HL-60 (cell line): ENCODE data around the gene MMP21.

Experiments
- DNase-seq, 2 experiments: peaks; one replicate each; pipeline ENCODE4 v3.0.0-alpha.2; 2010 to 2020; ENCODE audit warnings: low read depth in 1 of 2, low spot score in 1 of 2
- H3K27ac ChIP-seq: fragments of 250-450 bp; sonication (Bioruptor Pico); replicated peaks from 2 replicates; pipeline ENCODE4 v1.5.1; 2020; ENCODE audit warnings: mild to moderate bottlenecking, moderate library complexity
- H3K27me3 ChIP-seq: fragments of 250-450 bp; sonication (Bioruptor Pico); 2 replicates; pipeline ENCODE4 v1.5.1; 2021; ENCODE audit warnings: mild to moderate bottlenecking, moderate library complexity; ENCODE audit not compliant: insufficient read depth, poor library complexity, severe bottlenecking
- H3K4me3 ChIP-seq: replicated peaks from 2 replicates; pipeline ENCODE4 v1.5.1; 2011; ENCODE audit warnings: mild to moderate bottlenecking, control low read depth, low read length; ENCODE audit not compliant: insufficient read depth
- CTCF ChIP-seq: IDR thresholded peaks from one replicate; pipeline ENCODE4 v1.5.1; 2011; ENCODE audit warnings: low read length, control low read depth, inconsistent platforms; ENCODE audit not compliant: insufficient read depth
- GABPA ChIP-seq: IDR thresholded peaks from 2 replicates; pipeline ENCODE4 v1.6.1; 2012; ENCODE audit warnings: low read depth
- POLR2AphosphoS5 ChIP-seq: IDR thresholded peaks from 2 replicates; pipeline ENCODE4 v1.6.1; 2012; ENCODE audit warnings: low read depth
- SPI1 ChIP-seq: IDR thresholded peaks from 2 replicates; pipeline ENCODE4 v1.6.1; 2012; ENCODE audit warnings: low read depth, mild to moderate bottlenecking, borderline replicate concordance
- TF ChIP-seq, protein P1 (sequence below): IDR thresholded peaks from 2 replicates; pipeline ENCODE4 v1.6.1; 2012; ENCODE audit warnings: low read depth; ENCODE audit not compliant: insufficient replicate concordance

The MMP21 gene

DNA sequence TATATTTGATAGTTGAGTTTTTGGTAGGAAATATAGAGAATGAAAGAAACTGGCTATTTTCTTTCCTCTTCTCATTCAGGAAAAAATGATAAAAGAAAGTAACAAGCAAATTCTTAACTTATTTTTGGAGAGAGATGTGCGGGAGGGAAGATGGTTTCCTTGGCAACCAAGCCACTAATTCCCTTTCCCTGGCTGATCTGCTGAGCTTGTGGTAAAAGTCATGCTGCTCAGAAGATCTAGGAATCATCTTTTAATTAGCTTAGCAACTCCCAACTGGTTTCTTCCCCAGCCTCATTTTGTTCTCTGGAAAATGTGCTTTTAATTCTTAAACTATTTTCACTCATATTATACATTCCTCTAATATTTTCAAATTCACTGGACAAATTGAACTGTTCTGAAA lies 35.6 kb upstream of the MMP21 start:
- H3K27ac ChIP-seq, result no peak overlapping the region
- TF ChIP-seq CTCF, result no peak
- TF ChIP-seq SPI1, result no peak
- no peak for TF ChIP-seq POLR2AphosphoS5
- TF ChIP-seq GABPA, result no peak
- TF ChIP-seq, protein P1, sequence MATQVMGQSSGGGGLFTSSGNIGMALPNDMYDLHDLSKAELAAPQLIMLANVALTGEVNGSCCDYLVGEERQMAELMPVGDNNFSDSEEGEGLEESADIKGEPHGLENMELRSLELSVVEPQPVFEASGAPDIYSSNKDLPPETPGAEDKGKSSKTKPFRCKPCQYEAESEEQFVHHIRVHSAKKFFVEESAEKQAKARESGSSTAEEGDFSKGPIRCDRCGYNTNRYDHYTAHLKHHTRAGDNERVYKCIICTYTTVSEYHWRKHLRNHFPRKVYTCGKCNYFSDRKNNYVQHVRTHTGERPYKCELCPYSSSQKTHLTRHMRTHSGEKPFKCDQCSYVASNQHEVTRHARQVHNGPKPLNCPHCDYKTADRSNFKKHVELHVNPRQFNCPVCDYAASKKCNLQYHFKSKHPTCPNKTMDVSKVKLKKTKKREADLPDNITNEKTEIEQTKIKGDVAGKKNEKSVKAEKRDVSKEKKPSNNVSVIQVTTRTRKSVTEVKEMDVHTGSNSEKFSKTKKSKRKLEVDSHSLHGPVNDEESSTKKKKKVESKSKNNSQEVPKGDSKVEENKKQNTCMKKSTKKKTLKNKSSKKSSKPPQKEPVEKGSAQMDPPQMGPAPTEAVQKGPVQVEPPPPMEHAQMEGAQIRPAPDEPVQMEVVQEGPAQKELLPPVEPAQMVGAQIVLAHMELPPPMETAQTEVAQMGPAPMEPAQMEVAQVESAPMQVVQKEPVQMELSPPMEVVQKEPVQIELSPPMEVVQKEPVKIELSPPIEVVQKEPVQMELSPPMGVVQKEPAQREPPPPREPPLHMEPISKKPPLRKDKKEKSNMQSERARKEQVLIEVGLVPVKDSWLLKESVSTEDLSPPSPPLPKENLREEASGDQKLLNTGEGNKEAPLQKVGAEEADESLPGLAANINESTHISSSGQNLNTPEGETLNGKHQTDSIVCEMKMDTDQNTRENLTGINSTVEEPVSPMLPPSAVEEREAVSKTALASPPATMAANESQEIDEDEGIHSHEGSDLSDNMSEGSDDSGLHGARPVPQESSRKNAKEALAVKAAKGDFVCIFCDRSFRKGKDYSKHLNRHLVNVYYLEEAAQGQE, result no peak
- H3K27me3 ChIP-seq, result no peaks in the 10 kb centered on the region
- no peak for DNase-seq
- H3K4me3 ChIP-seq, result no peak overlapping the region

DNA sequence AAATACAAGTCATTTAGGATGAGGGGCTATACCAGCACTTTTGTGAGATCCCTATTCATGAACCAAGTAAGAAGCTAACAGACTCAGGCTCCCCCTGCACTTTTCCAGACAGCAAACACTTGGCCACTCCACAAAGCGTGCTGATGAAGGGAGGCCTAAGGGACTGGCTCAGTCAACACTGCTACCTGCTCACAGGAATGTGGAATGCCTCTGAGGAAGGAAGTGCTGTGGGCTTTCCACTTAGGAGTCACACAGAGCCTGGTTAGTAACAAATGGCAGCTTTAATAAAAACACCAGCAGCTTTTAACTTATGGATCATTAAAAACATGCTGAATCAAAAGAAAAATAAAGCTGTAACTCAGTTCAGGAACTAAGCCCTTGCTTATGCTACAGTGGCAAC lies 32.4 kb upstream of the MMP21 start:
- no peak for DNase-seq
- H3K27ac ChIP-seq, result no peak overlapping the region
- no peak overlapping the region for H3K4me3 ChIP-seq
- no peak for TF ChIP-seq SPI1
- no peak for TF ChIP-seq CTCF
- TF ChIP-seq, protein P1, result no peak
- no peak for TF ChIP-seq POLR2AphosphoS5
- no peak for TF ChIP-seq GABPA
- H3K27me3 ChIP-seq, result no peaks in the 10 kb centered on the region

DNA sequence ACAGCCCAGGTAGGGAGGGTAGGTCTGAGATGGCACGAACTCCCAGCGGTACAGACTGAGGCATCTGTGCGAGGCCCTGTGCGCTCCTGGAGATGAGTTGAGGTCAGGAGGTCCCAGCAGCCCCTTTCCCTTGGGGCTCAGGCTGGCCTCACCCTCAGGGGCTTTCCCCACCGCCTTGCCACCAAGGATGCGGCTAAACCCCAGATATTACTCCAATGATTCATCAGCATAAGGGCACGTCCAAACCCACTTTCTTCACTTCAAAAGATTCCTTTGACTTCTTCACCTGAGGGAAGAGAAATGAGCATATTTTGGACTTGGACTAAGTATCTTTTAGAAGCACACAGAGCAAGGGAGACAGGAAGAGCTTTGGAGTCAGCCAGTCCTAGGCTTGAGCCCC lies 27.1 kb upstream of the MMP21 start:
- TF ChIP-seq, protein P1, result no peak
- TF ChIP-seq POLR2AphosphoS5 (no peak), GABPA (no peak)
- no peaks in the 10 kb centered on the region for H3K27me3 ChIP-seq
- H3K4me3 ChIP-seq, result no peak overlapping the region
- H3K27ac ChIP-seq, result no peak overlapping the region
- DNase-seq, result no peak

DNA sequence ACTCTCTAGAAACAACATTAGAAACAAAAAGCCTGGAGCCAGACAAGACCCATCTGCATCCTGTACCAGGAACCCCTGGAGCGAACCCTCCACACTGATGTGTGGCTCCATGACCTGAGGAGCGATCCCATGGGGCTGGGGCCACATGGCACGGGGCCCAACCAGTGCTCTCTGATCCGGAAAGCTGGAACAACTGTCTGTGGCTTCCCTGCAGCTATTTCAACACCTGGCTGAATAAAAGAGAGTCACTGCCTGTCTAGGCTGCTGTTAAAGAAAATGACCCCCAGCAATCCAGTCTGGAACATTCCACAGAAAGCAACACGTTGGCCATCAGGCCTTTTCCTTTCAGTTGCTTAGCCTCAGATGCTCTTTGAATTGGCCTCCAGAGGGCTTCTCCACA lies 26.5 kb upstream of the MMP21 start:
- no peak overlapping the region for H3K27ac ChIP-seq
- DNase-seq, result no peak
- H3K27me3 ChIP-seq, result no peaks in the 10 kb centered on the region
- no peak overlapping the region for H3K4me3 ChIP-seq
- no peak for TF ChIP-seq CTCF
- TF ChIP-seq POLR2AphosphoS5, result no peak
- TF ChIP-seq SPI1, result no peak
- no peak for TF ChIP-seq GABPA
- TF ChIP-seq, protein P1, result no peak
